ENCODE measurements around the gene NAV2. TPM values are rescaled to one million over a fixed set of nuclear protein-coding genes. Genes with fewer than 3 reads are reported as not detected.
"Not testable (repeated sequence)": the region's sequence is repeated elsewhere in the genome, so short reads cannot be mapped to it uniquely, and the experiment has no call there.

Gene NAV2
- total RNA-seq, 1 donor from 2014 or later: 17.6 TPM

- no peak for DNase-seq
Measured at GRCh38 chr11:19905280-19905853, 192.7 kb downstream of the NAV2 start.

GRCh38 chr11:19906126-19906525 lies 193.5 kb downstream of the NAV2 start:
- DNase-seq: no peak

- no peak for DNase-seq
Measured at GRCh38 chr11:19907008-19907579, 194.5 kb downstream of the NAV2 start.

- no peak for DNase-seq
Measured at GRCh38 chr11:19907839-19908238, 195.2 kb downstream of the NAV2 start.

GRCh38 chr11:19910931-19911330 lies 198.3 kb downstream of the NAV2 start:
- no peak for DNase-seq

- no peak for DNase-seq
Measured at GRCh38 chr11:19912115-19912957, 199.7 kb downstream of the NAV2 start.

- DNase-seq: no peak
Measured at GRCh38 chr11:19912958-19913892, 200.6 kb downstream of the NAV2 start.

- no peak for DNase-seq
Measured at GRCh38 chr11:19913893-19914249, 201.2 kb downstream of the NAV2 start.

- DNase-seq: no peak
Measured at GRCh38 chr11:19915808-19916207, 203.2 kb downstream of the NAV2 start.

- no peak for DNase-seq
Measured at GRCh38 chr11:19917069-19917468, 204.4 kb downstream of the NAV2 start.

GRCh38 chr11:19918302-19919049 lies 205.8 kb downstream of the NAV2 start:
- no peak for DNase-seq

- DNase-seq: peak; percentile 34
Measured at GRCh38 chr11:19919050-19919561, 206.5 kb downstream of the NAV2 start.

- no peak for DNase-seq
Measured at GRCh38 chr11:19920982-19921381, 208.3 kb downstream of the NAV2 start.

- DNase-seq: no peak
Measured at GRCh38 chr11:19921976-19922688, 209.5 kb downstream of the NAV2 start.

- DNase-seq: no peak
Measured at GRCh38 chr11:19922689-19923035, 210.0 kb downstream of the NAV2 start.

GRCh38 chr11:19923626-19924025 lies 211.0 kb downstream of the NAV2 start:
- no peak for DNase-seq

- DNase-seq: no peak
Measured at GRCh38 chr11:19924311-19924710, 211.7 kb downstream of the NAV2 start.

- DNase-seq: no peak
Measured at GRCh38 chr11:19924716-19925115, 212.1 kb downstream of the NAV2 start.

- DNase-seq: not testable (repeated sequence)
Measured at GRCh38 chr11:19927403-19927802, 214.8 kb downstream of the NAV2 start.

GRCh38 chr11:19929147-19929546 lies 216.5 kb downstream of the NAV2 start:
- DNase-seq: no peak

- DNase-seq: no peak
Measured at GRCh38 chr11:19929655-19930054, 217.0 kb downstream of the NAV2 start.

Data from occipital lobe (tissue), 2 donors.